Activated naive CD8-positive, alpha-beta T cell (primary cell): ENCODE measurements around the gene FEZ2.

ENCODE experiments used
- H3K27ac Mint-ChIP-seq: one replicate; pipeline ENCODE4 v1.8.0; 2021; ENCODE audit warnings: mixed read lengths
- H3K27me3 Mint-ChIP-seq: one replicate; pipeline ENCODE4 v1.8.0; 2021; ENCODE audit warnings: mixed read lengths
- H3K36me3 Mint-ChIP-seq: one replicate; pipeline ENCODE4 v1.8.0; 2021; ENCODE audit warnings: mixed read lengths
- H3K4me1 Mint-ChIP-seq: one replicate; pipeline ENCODE4 v1.8.0; 2021; ENCODE audit warnings: low read depth, mixed read lengths
- H3K4me3 Mint-ChIP-seq: one replicate; pipeline ENCODE4 v1.8.0; 2021; ENCODE audit warnings: mild to moderate bottlenecking, mixed read lengths
- H3K9me3 Mint-ChIP-seq: one replicate; pipeline ENCODE4 v1.8.0; 2021; ENCODE audit warnings: low read depth, mixed read lengths

The FEZ2 gene

GRCh38 chr2:36539631-36540030 lies 58.3 kb downstream of the FEZ2 start:
- no peaks in the 10 kb centered on the region for H3K4me1 Mint-ChIP-seq
- no peaks in the 10 kb centered on the region for H3K9me3 Mint-ChIP-seq
- peaks cover 2% of the 10 kb centered on the region for H3K36me3 Mint-ChIP-seq
- H3K27me3 Mint-ChIP-seq, result no peaks in the 10 kb centered on the region
- H3K27ac Mint-ChIP-seq, result no peak overlapping the region
- H3K4me3 Mint-ChIP-seq, result no peak overlapping the region

- Mint-ChIP-seq H3K36me3 (peaks cover 2% of the 10 kb centered on the region), H3K4me1 (no peaks in the 10 kb centered on the region), H3K4me3 (no peak overlapping the region), H3K9me3 (no peaks in the 10 kb centered on the region), H3K27ac (no peak overlapping the region), H3K27me3 (no peaks in the 10 kb centered on the region)
Observed at GRCh38 chr2:36538335-36538734, 59.6 kb downstream of the FEZ2 start.

GRCh38 chr2:36536776-36537175 lies 61.2 kb downstream of the FEZ2 start:
- Mint-ChIP-seq H3K36me3 (peaks cover 4% of the 10 kb centered on the region), H3K4me1 (no peaks in the 10 kb centered on the region), H3K9me3 (no peaks in the 10 kb centered on the region), H3K27me3 (no peaks in the 10 kb centered on the region), H3K27ac (no peak overlapping the region), H3K4me3 (no peak overlapping the region)

GRCh38 chr2:36535099-36535498 lies 62.9 kb downstream of the FEZ2 start:
- H3K27me3 Mint-ChIP-seq, result no peaks in the 10 kb centered on the region
- no peak overlapping the region for H3K27ac Mint-ChIP-seq
- no peaks in the 10 kb centered on the region for H3K9me3 Mint-ChIP-seq
- H3K36me3 Mint-ChIP-seq, result peaks cover 6% of the 10 kb centered on the region
- H3K4me3 Mint-ChIP-seq, result no peak overlapping the region
- H3K4me1 Mint-ChIP-seq, result no peaks in the 10 kb centered on the region

GRCh38 chr2:36534275-36534799 lies 63.6 kb downstream of the FEZ2 start:
- H3K36me3 Mint-ChIP-seq, result peaks cover 6% of the 10 kb centered on the region
- no peaks in the 10 kb centered on the region for H3K27me3 Mint-ChIP-seq
- H3K9me3 Mint-ChIP-seq, result no peaks in the 10 kb centered on the region

GRCh38 chr2:36530983-36531354 lies 67.0 kb downstream of the FEZ2 start:
- H3K4me3 Mint-ChIP-seq, result no peak overlapping the region
- H3K36me3 Mint-ChIP-seq, result peaks cover 10% of the 10 kb centered on the region
- no peak overlapping the region for H3K27ac Mint-ChIP-seq
- no peaks in the 10 kb centered on the region for H3K27me3 Mint-ChIP-seq
- no peaks in the 10 kb centered on the region for H3K4me1 Mint-ChIP-seq
- no peaks in the 10 kb centered on the region for H3K9me3 Mint-ChIP-seq

More at GRCh38 chr2:36534275-36534799, 63.6 kb downstream of the FEZ2 start:
- Mint-ChIP-seq H3K4me1 (no peaks in the 10 kb centered on the region), H3K27ac (no peak overlapping the region), H3K4me3 (no peak overlapping the region)

GRCh38 chr2:36530178-36530982 lies 67.6 kb downstream of the FEZ2 start:
- H3K4me3 Mint-ChIP-seq, result no peak overlapping the region

GRCh38 chr2:36528766-36529392 lies 69.1 kb downstream of the FEZ2 start:
- Mint-ChIP-seq H3K27me3 (no peaks in the 10 kb centered on the region), H3K9me3 (no peaks in the 10 kb centered on the region), H3K4me3 (no peak overlapping the region), H3K36me3 (peaks cover 18% of the 10 kb centered on the region), H3K27ac (no peak overlapping the region), H3K4me1 (no peaks in the 10 kb centered on the region)

More at GRCh38 chr2:36530178-36530982, 67.6 kb downstream of the FEZ2 start:
- H3K27ac Mint-ChIP-seq, result no peak overlapping the region
- H3K27me3 Mint-ChIP-seq, result no peaks in the 10 kb centered on the region
- H3K36me3 Mint-ChIP-seq, result peaks cover 13% of the 10 kb centered on the region
- no peaks in the 10 kb centered on the region for H3K9me3 Mint-ChIP-seq
- H3K4me1 Mint-ChIP-seq, result no peaks in the 10 kb centered on the region

GRCh38 chr2:36528274-36528673 lies 69.7 kb downstream of the FEZ2 start:
- Mint-ChIP-seq H3K36me3 (peaks cover 24% of the 10 kb centered on the region), H3K27me3 (no peaks in the 10 kb centered on the region), H3K27ac (no peak overlapping the region), H3K9me3 (no peaks in the 10 kb centered on the region), H3K4me1 (no peaks in the 10 kb centered on the region), H3K4me3 (no peak overlapping the region)

GRCh38 chr2:36526226-36526625 lies 71.7 kb downstream of the FEZ2 start:
- Mint-ChIP-seq H3K36me3 (peaks cover 27% of the 10 kb centered on the region), H3K4me3 (no peak overlapping the region), H3K27ac (no peak overlapping the region), H3K27me3 (no peaks in the 10 kb centered on the region), H3K9me3 (no peaks in the 10 kb centered on the region), H3K4me1 (no peaks in the 10 kb centered on the region)

GRCh38 chr2:36525245-36525644 lies 72.7 kb downstream of the FEZ2 start:
- Mint-ChIP-seq H3K27ac (no peak overlapping the region), H3K4me1 (no peaks in the 10 kb centered on the region), H3K9me3 (no peaks in the 10 kb centered on the region), H3K36me3 (peaks cover 28% of the 10 kb centered on the region), H3K4me3 (no peak overlapping the region), H3K27me3 (no peaks in the 10 kb centered on the region)

- Mint-ChIP-seq H3K9me3 (no peaks in the 10 kb centered on the region), H3K27ac (no peak overlapping the region), H3K36me3 (peaks cover 31% of the 10 kb centered on the region), H3K27me3 (no peaks in the 10 kb centered on the region), H3K4me3 (no peak overlapping the region), H3K4me1 (no peaks in the 10 kb centered on the region)
Observed at GRCh38 chr2:36523153-36523552, 74.8 kb downstream of the FEZ2 start.

GRCh38 chr2:36520431-36520830 lies 77.5 kb downstream of the FEZ2 start:
- H3K4me1 Mint-ChIP-seq, result no peaks in the 10 kb centered on the region
- H3K4me3 Mint-ChIP-seq, result no peak overlapping the region
- no peak overlapping the region for H3K27ac Mint-ChIP-seq
- no peaks in the 10 kb centered on the region for H3K9me3 Mint-ChIP-seq
- no peaks in the 10 kb centered on the region for H3K27me3 Mint-ChIP-seq
- peaks cover 33% of the 10 kb centered on the region for H3K36me3 Mint-ChIP-seq

GRCh38 chr2:36516136-36516870 lies 81.7 kb downstream of the FEZ2 start:
- H3K36me3 Mint-ChIP-seq, result peaks cover 17% of the 10 kb centered on the region
- H3K27ac Mint-ChIP-seq, result no peak overlapping the region
- no peaks in the 10 kb centered on the region for H3K4me1 Mint-ChIP-seq
- no peak overlapping the region for H3K4me3 Mint-ChIP-seq
- no peaks in the 10 kb centered on the region for H3K9me3 Mint-ChIP-seq
- no peaks in the 10 kb centered on the region for H3K27me3 Mint-ChIP-seq

- no peaks in the 10 kb centered on the region for H3K4me1 Mint-ChIP-seq
- no peaks in the 10 kb centered on the region for H3K9me3 Mint-ChIP-seq
- H3K4me3 Mint-ChIP-seq, result no peak overlapping the region
- no peak overlapping the region for H3K27ac Mint-ChIP-seq
- H3K36me3 Mint-ChIP-seq, result peaks cover 15% of the 10 kb centered on the region
- no peaks in the 10 kb centered on the region for H3K27me3 Mint-ChIP-seq
Observed at GRCh38 chr2:36515538-36515937, 82.4 kb downstream of the FEZ2 start.
